ENCODE measurements around the gene HDAC7. TPM values are rescaled to one million over a fixed set of nuclear protein-coding genes. Genes with fewer than 3 reads are reported as not detected.

Gene HDAC7
- total RNA-seq, 5 donors from 2014 or later (not counting 1 experiment from before 2014, with no cell fraction given): 142 to 192 (median 165) TPM

DNA sequence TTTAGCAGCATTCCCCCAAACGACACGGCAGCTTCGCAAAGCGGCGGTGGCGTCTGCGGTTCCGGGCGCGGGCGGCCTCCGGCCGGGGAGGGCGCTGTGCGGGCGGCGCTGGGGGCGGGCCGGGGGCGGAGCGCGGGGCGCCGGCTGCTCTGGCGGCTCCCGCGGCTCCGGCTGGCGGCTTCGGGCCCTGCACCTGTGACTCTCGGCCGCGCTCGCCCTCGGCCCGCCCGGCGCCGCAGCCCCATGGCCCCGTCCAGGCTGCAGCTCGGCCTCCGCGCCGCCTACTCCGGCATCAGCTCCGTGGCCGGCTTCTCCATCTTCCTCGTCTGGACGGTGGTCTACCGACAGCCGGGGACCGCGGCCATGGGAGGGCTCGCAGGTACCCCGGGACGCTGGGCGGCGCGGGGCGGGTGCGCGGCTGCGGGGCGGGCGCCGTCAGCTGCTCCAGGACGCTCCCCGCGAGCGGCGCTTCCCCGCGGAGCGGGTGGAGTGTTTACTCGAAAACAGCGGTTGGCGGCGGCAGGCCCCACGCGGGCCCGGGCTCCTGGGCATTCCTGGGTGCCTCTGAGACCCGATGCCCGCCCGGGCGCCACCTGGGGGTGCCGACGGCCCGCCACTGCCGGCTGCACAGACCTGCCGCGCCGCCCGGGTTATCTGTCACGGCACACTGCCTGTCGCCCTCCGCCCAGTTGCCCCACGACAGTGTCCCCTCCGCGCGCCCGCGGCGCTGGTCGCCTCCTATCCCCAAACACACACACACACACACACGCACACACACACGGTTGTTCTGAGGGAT is 46.4 kb downstream of the HDAC7 start, which contains the start of gene SLC48A1:
TSS of gene SLC48A1 (plus strand) at position 177 of the 796 bp plus-strand sequence. CDS start at position 244, 67 bp downstream.
- ATAC-seq (replicated peaks in 1 of 4): peak; percentile 91 to 93 (median 92)
- CTCF ChIA-PET: interaction anchor here (0.6 to 1.7 kb wide), 5 partner anchors 29 to 68 kb away, joined by 3 to 7 read pairs (median 4); partner anchors contain the start of gene RPAP3 (in 1 of the 2)
- DNase-seq: peak; percentile 37 to 86 (median 65)
- Histone ChIP-seq H3K4me1 (ENCODE audit: control insufficient read depth in 1 of 2, extremely low read depth in 1 of 2, insufficient read depth in 2 of 2, low read length in 2 of 2) (peaks cover 5 to 21% of the 10 kb centered on the region in 2 experiments), H3K27ac (ENCODE audit: low read length) (no peak within 1 kb of the TSS), H3K27me3 (replicated peaks in 1 of 2; ENCODE audit: control insufficient read depth in 2 of 2, extremely low read depth in 1 of 2, insufficient read depth in 2 of 2, low read length in 1 of 2) (peaks cover 0 to 8% of the 10 kb centered on the region in 2 experiments), H3K9me3 (no peaks in the 10 kb centered on the region), H3K36me3 (ENCODE audit: control insufficient read depth in 2 of 2, extremely low read depth in 1 of 2, insufficient read depth in 1 of 2, low read length in 1 of 2) (no peaks in the 10 kb centered on the region), H3K4me3 (ENCODE audit: control insufficient read depth in 1 of 2, extremely low read depth in 1 of 2, low read length in 1 of 2) (peak within 1 kb of the TSS; percentile 48 to 61)
- Mint-ChIP-seq H3K27ac (peak within 1 kb of the TSS; percentile 78 to 82), H3K9me3 (no peaks in the 10 kb centered on the region), H3K4me3 (peak within 1 kb of the TSS; percentile 82 to 88 (median 86)), H3K4me1 (peaks cover 18 to 23% (median 23%) of the 10 kb centered on the region in 3 donors), H3K36me3 (no peaks in the 10 kb centered on the region), H3K27me3 (no peaks in the 10 kb centered on the region)
- WGBS (ENCODE audit: insufficient coverage): under 1% methylated on average over 94 of the region's 106 CpGs
- POLR2A ChIA-PET: no interaction called here

DNA sequence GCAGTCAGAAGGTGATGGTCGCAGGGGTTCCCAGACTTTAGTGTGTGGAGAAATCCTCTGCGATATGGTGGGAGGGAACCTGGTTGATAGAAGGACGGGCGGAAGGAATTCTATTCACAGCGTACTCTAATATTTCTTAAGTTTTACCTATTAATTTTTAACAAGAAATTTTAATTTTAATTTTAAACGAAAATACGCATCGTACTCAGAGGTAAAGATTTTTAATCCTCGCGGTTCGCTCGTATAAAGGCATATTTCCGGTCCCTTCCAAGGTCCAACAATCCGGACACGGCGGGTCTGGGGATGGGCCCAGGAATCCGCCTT is 47.0 kb downstream of the HDAC7 start:
- peak overlapping the region; percentile 39 to 48 for H3K4me3 ChIP-seq (ENCODE audit: control insufficient read depth in 1 of 2, extremely low read depth in 1 of 2, low read length in 1 of 2)
- H3K27ac ChIP-seq (ENCODE audit: low read length): no peak overlapping the region
- DNase-seq: no peak
- peaks cover 5 to 21% of the 10 kb centered on the region in 2 experiments for H3K4me1 ChIP-seq (ENCODE audit: control insufficient read depth in 1 of 2, extremely low read depth in 1 of 2, insufficient read depth in 2 of 2, low read length in 2 of 2)
- Mint-ChIP-seq H3K36me3 (no peaks in the 10 kb centered on the region), H3K4me3 (peak overlapping the region; percentile 76 to 88 (median 79)), H3K27me3 (no peaks in the 10 kb centered on the region), H3K4me1 (peaks cover 18 to 23% (median 19%) of the 10 kb centered on the region in 3 donors), H3K27ac (peak overlapping the region; percentile 52 to 78), H3K9me3 (no peaks in the 10 kb centered on the region)
- ATAC-seq (replicated peaks in 1 of 4): no peak
- ChIA-PET CTCF (interaction anchor here (0.6 to 1.7 kb wide), 5 partner anchors 29 to 68 kb away, joined by 3 to 7 read pairs (median 4); partner anchors contain the start of gene RPAP3 (in 1 of the 2)), POLR2A (no interaction called here)
- peaks cover 0 to 8% of the 10 kb centered on the region in 2 experiments for H3K27me3 ChIP-seq (replicated peaks in 1 of 2; ENCODE audit: control insufficient read depth in 2 of 2, extremely low read depth in 1 of 2, insufficient read depth in 2 of 2, low read length in 1 of 2)
- H3K36me3 ChIP-seq (ENCODE audit: control insufficient read depth in 2 of 2, extremely low read depth in 1 of 2, insufficient read depth in 1 of 2, low read length in 1 of 2): no peaks in the 10 kb centered on the region
- WGBS (ENCODE audit: insufficient coverage): 0% methylated on average over 9 of the region's 17 CpGs
- no peaks in the 10 kb centered on the region for H3K9me3 ChIP-seq

DNA sequence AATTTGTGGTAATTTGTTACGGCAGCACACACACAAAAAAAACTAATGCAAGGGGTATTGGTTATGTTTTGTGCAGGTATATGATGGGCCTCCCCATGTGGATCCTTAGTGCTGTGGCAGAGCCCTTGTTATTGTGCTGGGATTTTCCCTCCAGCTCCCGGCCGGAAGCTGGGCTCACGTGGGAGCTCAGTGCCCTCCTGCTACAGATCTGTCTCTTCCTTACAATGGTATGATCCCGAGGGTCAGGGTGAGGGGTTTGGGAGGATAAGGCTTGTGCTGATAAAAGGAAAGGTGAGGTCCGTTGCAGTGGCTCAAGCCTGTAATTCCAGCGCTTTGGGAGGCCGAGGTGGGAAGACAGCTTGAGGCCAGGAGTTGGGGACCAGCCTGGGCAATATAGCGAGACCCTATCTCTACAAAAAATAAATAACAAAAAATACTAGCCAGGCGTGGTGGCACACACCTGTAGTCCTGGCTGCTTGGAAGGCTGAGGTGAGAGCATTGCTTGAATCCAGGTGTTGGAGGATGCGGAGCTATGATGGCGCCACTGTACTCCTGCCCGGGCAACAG is 47.5 kb downstream of the HDAC7 start:
- Histone ChIP-seq H3K27ac (ENCODE audit: low read length) (no peak overlapping the region), H3K9me3 (no peaks in the 10 kb centered on the region), H3K4me1 (ENCODE audit: control insufficient read depth in 1 of 2, extremely low read depth in 1 of 2, insufficient read depth in 2 of 2, low read length in 2 of 2) (peaks cover 5 to 22% of the 10 kb centered on the region in 2 experiments), H3K36me3 (ENCODE audit: control insufficient read depth in 2 of 2, extremely low read depth in 1 of 2, insufficient read depth in 1 of 2, low read length in 1 of 2) (no peaks in the 10 kb centered on the region), H3K27me3 (replicated peaks in 1 of 2; ENCODE audit: control insufficient read depth in 2 of 2, extremely low read depth in 1 of 2, insufficient read depth in 2 of 2, low read length in 1 of 2) (peaks cover 0 to 8% of the 10 kb centered on the region in 2 experiments), H3K4me3 (ENCODE audit: control insufficient read depth in 1 of 2, extremely low read depth in 1 of 2, low read length in 1 of 2) (no peak overlapping the region)
- Mint-ChIP-seq H3K4me3 (peak overlapping the region; percentile 76 to 88 (median 79)), H3K36me3 (no peaks in the 10 kb centered on the region), H3K9me3 (no peaks in the 10 kb centered on the region), H3K27ac (peak overlapping the region; percentile 11 to 78), H3K4me1 (peaks cover 17 to 26% (median 22%) of the 10 kb centered on the region in 3 donors), H3K27me3 (no peaks in the 10 kb centered on the region)
- ChIA-PET POLR2A (no interaction called here), CTCF (interaction anchor here (0.5 to 1.7 kb wide), 6 partner anchors 28 to 974 kb away, joined by 3 to 7 read pairs (median 4); partner anchors contain the start of gene RPAP3 (in 1 of the 2))
- no peak for ATAC-seq (replicated peaks in 1 of 4)
- WGBS (ENCODE audit: insufficient coverage): 81% methylated on average over 3 of the region's 13 CpGs
- no peak for DNase-seq

DNA sequence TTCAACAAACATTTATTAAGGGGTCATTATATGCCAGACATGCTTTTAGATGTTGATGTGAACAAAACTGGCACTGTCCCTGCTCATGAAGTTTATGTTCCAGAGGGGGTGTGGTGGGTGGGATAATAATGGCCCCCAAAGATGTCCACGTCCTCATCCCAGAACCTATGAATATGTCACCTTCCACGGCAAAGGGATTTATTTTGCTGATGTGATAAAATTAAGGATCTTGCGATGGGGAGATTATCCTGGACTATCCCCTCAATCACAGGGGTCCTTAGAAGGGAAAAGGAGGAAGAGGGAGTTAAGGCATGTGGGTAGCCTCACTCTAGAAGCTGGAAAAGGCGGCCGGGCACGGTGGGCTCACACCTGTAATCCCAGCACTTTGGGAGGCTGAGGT is 48.4 kb downstream of the HDAC7 start:
- no peaks in the 10 kb centered on the region for H3K36me3 Mint-ChIP-seq
- no peak overlapping the region for H3K4me3 ChIP-seq (ENCODE audit: control insufficient read depth in 1 of 2, extremely low read depth in 1 of 2, low read length in 1 of 2)
- no peaks in the 10 kb centered on the region for H3K9me3 Mint-ChIP-seq
- H3K27ac ChIP-seq (ENCODE audit: low read length): no peak overlapping the region
- CTCF ChIA-PET: interaction anchor here (6.3 kb wide), 2 partner anchors 29 kb away, joined by 69 to 95 read pairs; no protein-coding TSS in a partner anchor
- no CpG with 5 or more reads among the region's 6 CpGs for WGBS (ENCODE audit: insufficient coverage)
- no peaks in the 10 kb centered on the region for H3K27me3 Mint-ChIP-seq
- H3K4me3 Mint-ChIP-seq: peak overlapping the region in 1 of 3 donors; percentile 88
- no peak overlapping the region for H3K27ac Mint-ChIP-seq
- no peaks in the 10 kb centered on the region for H3K9me3 ChIP-seq
- ATAC-seq (replicated peaks in 1 of 4) (no peak), DNase-seq (no peak)
- H3K4me1 Mint-ChIP-seq: peaks cover 17 to 32% (median 30%) of the 10 kb centered on the region in 3 donors
- H3K27me3 ChIP-seq (replicated peaks in 1 of 2; ENCODE audit: control insufficient read depth in 2 of 2, extremely low read depth in 1 of 2, insufficient read depth in 2 of 2, low read length in 1 of 2): peaks cover 0 to 8% of the 10 kb centered on the region in 2 experiments
- no peaks in the 10 kb centered on the region for H3K36me3 ChIP-seq (ENCODE audit: control insufficient read depth in 2 of 2, extremely low read depth in 1 of 2, insufficient read depth in 1 of 2, low read length in 1 of 2)
- H3K4me1 ChIP-seq (ENCODE audit: control insufficient read depth in 1 of 2, extremely low read depth in 1 of 2, insufficient read depth in 2 of 2, low read length in 2 of 2): peaks cover 5 to 31% of the 10 kb centered on the region in 2 experiments
- POLR2A ChIA-PET: interaction anchor here in 1 of 2 donors (0.6 kb wide), 1 partner anchor 28 kb away, joined by 3 read pairs; no protein-coding TSS in a partner anchor

DNA sequence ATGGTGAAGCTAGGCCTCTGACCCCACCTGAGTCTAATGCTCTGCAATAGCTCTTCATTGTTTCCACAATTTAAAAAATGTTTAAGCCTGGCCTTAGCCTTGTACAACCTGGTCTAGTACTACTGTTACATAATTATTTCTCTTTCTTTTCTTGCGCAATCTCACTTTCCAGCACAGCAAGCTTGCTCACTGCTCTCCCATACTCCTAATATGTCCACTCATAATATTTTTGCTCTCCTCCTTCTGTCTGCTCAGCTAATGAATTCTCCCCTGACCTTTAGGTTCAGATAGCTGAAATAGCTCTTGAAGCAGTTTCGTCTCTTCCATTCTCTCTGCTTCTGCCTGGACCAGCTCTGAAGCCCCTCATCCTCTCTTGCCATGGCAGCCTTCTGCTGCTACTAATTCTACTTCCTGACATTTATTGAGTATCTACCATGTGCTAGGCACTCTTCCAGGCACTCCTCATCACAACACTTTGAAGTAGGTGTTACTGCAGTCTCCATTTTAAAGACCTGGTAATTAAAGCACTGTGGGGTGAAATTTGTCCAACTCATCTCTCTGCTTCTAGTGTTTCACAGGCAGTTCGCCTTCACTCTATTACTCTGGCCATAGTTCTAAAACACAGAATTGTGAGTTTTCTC is 49.5 kb downstream of the HDAC7 start:
- no peaks in the 10 kb centered on the region for H3K36me3 ChIP-seq (ENCODE audit: control insufficient read depth in 2 of 2, extremely low read depth in 1 of 2, insufficient read depth in 1 of 2, low read length in 1 of 2)
- ATAC-seq (replicated peaks in 1 of 4) (no peak), DNase-seq (no peak)
- H3K36me3 Mint-ChIP-seq: no peaks in the 10 kb centered on the region
- no peaks in the 10 kb centered on the region for H3K9me3 Mint-ChIP-seq
- H3K27ac ChIP-seq (ENCODE audit: low read length): no peak overlapping the region
- WGBS (ENCODE audit: insufficient coverage): 100% methylated on average over 3 of the region's 3 CpGs
- no peak overlapping the region for H3K4me3 Mint-ChIP-seq
- peaks cover 5 to 35% of the 10 kb centered on the region in 2 experiments for H3K4me1 ChIP-seq (ENCODE audit: control insufficient read depth in 1 of 2, extremely low read depth in 1 of 2, insufficient read depth in 2 of 2, low read length in 2 of 2)
- H3K27me3 ChIP-seq (replicated peaks in 1 of 2; ENCODE audit: control insufficient read depth in 2 of 2, extremely low read depth in 1 of 2, insufficient read depth in 2 of 2, low read length in 1 of 2): peaks cover 0 to 8% of the 10 kb centered on the region in 2 experiments
- H3K4me3 ChIP-seq (ENCODE audit: control insufficient read depth in 1 of 2, extremely low read depth in 1 of 2, low read length in 1 of 2): no peak overlapping the region
- H3K9me3 ChIP-seq: no peaks in the 10 kb centered on the region
- CTCF ChIA-PET: interaction anchor here (1.0 to 6.3 kb wide), 7 partner anchors 12 to 69 kb away, joined by 3 to 95 read pairs (median 4); partner anchors contain the start of genes RAPGEF3 (in 1 of the 2) and RPAP3 (in 1 of the 2)
- POLR2A ChIA-PET: no interaction called here
- H3K4me1 Mint-ChIP-seq: peaks cover 17 to 35% (median 30%) of the 10 kb centered on the region in 3 donors
- no peaks in the 10 kb centered on the region for H3K27me3 Mint-ChIP-seq
- no peak overlapping the region for H3K27ac Mint-ChIP-seq
